OCI-LY1 (cell line): ENCODE data around the gene TTLL11.

ENCODE experiments used
- H2AFZ ChIP-seq: fragments of 200-600 bp; sonication (generic), shearing (Covaris generic); 2 replicates; pipeline ENCODE4 v1.6.0; 2014; ENCODE audit warnings: antibody characterized with exemption, mild to moderate bottlenecking, low read length
- H3F3A ChIP-seq: fragments of 200-600 bp; sonication (generic), shearing (Covaris generic); 2 replicates; pipeline ENCODE4 v1.6.0; 2014; ENCODE audit warnings: mild to moderate bottlenecking, antibody characterized with exemption, low read length, moderate library complexity; ENCODE audit not compliant: insufficient read depth
- H3K27ac ChIP-seq: fragments of 200-600 bp; sonication (generic); 2 replicates; pipeline ENCODE4 v1.5.1; 2014; ENCODE audit warnings: low read length, mixed run types, mild to moderate bottlenecking, low read depth; ENCODE audit not compliant: poor library complexity, severe bottlenecking
- H3K27me3 ChIP-seq: fragments of 200-600 bp; sonication (generic); 2 replicates; pipeline ENCODE4 v1.6.0; 2014; ENCODE audit warnings: antibody characterized with exemption, mild to moderate bottlenecking, low read length, moderate library complexity; ENCODE audit not compliant: insufficient read depth
- H3K36me3 ChIP-seq: fragments of 200-600 bp; sonication (generic); 2 replicates; pipeline ENCODE4 v1.6.1; 2014; ENCODE audit warnings: mild to moderate bottlenecking, antibody characterized with exemption, low read length, moderate library complexity, mixed read lengths; ENCODE audit not compliant: insufficient read depth
- H3K4me1 ChIP-seq: fragments of 200-600 bp; sonication (generic); 2 replicates; pipeline ENCODE4 v1.5.1; 2014; ENCODE audit warnings: mild to moderate bottlenecking, low read length, moderate library complexity; ENCODE audit not compliant: insufficient read depth, severe bottlenecking
- H3K4me2 ChIP-seq: fragments of 200-600 bp; sonication (generic), shearing (Covaris generic); 2 replicates; pipeline ENCODE4 v1.6.1; 2014; ENCODE audit warnings: low read length
- H3K4me3 ChIP-seq: fragments of 200-600 bp; sonication (generic); 2 replicates; pipeline ENCODE4 v1.5.1; 2014; ENCODE audit warnings: low read length, low read depth, mild to moderate bottlenecking, mixed read lengths; ENCODE audit not compliant: poor library complexity, severe bottlenecking
- H3K79me2 ChIP-seq: fragments of 200-600 bp; shearing (Covaris generic); 2 replicates; pipeline ENCODE4 v1.6.1; 2016; ENCODE audit warnings: mixed run types, low read length, mixed read lengths; ENCODE audit not compliant: insufficient read depth
- H3K9ac ChIP-seq: fragments of 200-600 bp; sonication (generic), shearing (Covaris generic); 2 replicates; pipeline ENCODE4 v1.6.1; 2014; ENCODE audit warnings: mild to moderate bottlenecking, low read length, mixed read lengths
- H3K9me2 ChIP-seq: fragments of 200-600 bp; sonication (generic), shearing (Covaris generic); 2 replicates; pipeline ENCODE4 v1.6.1; 2014; ENCODE audit warnings: low read depth, mild to moderate bottlenecking, low read length, mixed read lengths
- H3K9me3 ChIP-seq: fragments of 200-600 bp; shearing (Covaris generic); 2 replicates; pipeline ENCODE4 v1.6.1; 2014; ENCODE audit warnings: low read length, mixed read lengths
- H4K20me1 ChIP-seq: fragments of 200-600 bp; sonication (generic), shearing (Covaris generic); 2 replicates; pipeline ENCODE4 v1.6.0; 2016; ENCODE audit warnings: mild to moderate bottlenecking, low read length; ENCODE audit not compliant: insufficient read depth
- CTCF ChIP-seq: fragments of 200-600 bp; sonication (generic), shearing (Covaris generic); IDR thresholded peaks from 2 replicates; pipeline ENCODE4 v1.5.1; 2017; ENCODE audit warnings: mild to moderate bottlenecking, antibody characterized with exemption, low read length, moderate library complexity, mixed read lengths
- EZH2 ChIP-seq: fragments of 200-600 bp; sonication (generic), shearing (Covaris generic); IDR thresholded peaks from 2 replicates; pipeline ENCODE4 v1.8.0; 2017; ENCODE audit warnings: borderline replicate concordance, mixed run types, mild to moderate bottlenecking, antibody characterized with exemption, low read length, moderate library complexity, mixed read lengths

Gene TTLL11

DNA sequence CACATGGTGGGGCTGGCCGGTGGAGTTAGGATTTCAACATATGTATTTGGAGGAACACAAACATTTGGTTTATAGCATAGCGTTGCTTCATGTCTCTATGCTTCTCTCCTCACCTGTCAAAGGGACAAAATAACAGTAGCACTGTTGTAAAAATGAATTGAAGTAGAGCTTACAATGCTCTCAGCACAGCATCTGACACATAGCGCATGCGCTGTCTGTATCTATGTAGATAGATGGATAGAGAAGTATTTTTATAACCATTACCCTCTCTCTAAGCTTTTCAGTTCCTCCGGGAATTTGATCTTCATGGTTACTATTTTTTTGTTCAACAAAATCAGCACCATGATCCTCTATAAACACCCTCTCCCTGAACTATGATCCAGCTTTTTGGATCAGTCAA is 166.0 kb downstream of the TTLL11 start:
- H3F3A ChIP-seq: no peaks in the 10 kb centered on the region; the same call in 1 of the 2 replicates
- H3K79me2 ChIP-seq: no peaks in the 10 kb centered on the region
- no peaks in the 10 kb centered on the region for H3K9me3 ChIP-seq
- no peak overlapping the region; the same call in 1 of the 2 replicates for H3K9ac ChIP-seq
- no peak overlapping the region for H3K4me2 ChIP-seq
- no peaks in the 10 kb centered on the region for H4K20me1 ChIP-seq
- H3K9me2 ChIP-seq: no peaks in the 10 kb centered on the region
- H2AFZ ChIP-seq: no peak overlapping the region
- H3K4me3 ChIP-seq: no peak overlapping the region
- H3K4me1 ChIP-seq: peaks cover 85% of the 10 kb centered on the region
- TF ChIP-seq CTCF (no peak), EZH2 (no peak)
- peak overlapping the region; percentile 74 for H3K27ac ChIP-seq
- no peaks in the 10 kb centered on the region for H3K36me3 ChIP-seq
- H3K27me3 ChIP-seq: no peaks in the 10 kb centered on the region

DNA sequence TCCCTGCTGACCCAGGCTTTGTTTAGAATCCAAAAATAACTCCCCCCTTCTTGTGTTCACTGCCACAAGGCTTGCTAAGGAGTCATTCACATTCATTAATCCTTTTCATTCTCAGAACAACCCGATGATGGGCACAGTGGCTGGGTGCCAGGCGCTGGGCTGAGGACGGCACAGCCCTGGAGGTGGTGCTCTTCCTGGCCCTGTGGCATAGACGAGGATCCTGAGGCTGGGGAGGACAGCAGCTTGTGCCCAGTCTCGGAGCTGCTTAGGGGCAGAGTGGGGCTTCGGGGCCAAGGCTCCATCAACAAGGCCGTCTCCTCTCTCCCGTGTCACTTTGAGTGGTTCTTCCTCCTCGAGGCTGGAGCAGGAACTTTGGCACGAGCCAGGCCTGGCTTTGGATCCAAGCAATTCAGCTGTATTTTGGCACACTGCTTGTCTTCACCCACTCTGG is 166.7 kb downstream of the TTLL11 start:
- TF ChIP-seq EZH2 (no peak), CTCF (no peak)
- Histone ChIP-seq H2AFZ (no peak overlapping the region), H3K79me2 (no peaks in the 10 kb centered on the region), H3K4me1 (peaks cover 86% of the 10 kb centered on the region), H3K9me2 (no peaks in the 10 kb centered on the region), H3K4me3 (no peak overlapping the region), H3K4me2 (no peak overlapping the region; the same call in 1 of the 2 replicates), H3K9ac (peak overlapping the region; percentile 35; the same call in 1 of the 2 replicates), H3K36me3 (no peaks in the 10 kb centered on the region), H3F3A (no peaks in the 10 kb centered on the region; the same call in 1 of the 2 replicates), H3K9me3 (no peaks in the 10 kb centered on the region), H3K27ac (peak overlapping the region; percentile 74), H4K20me1 (no peaks in the 10 kb centered on the region), H3K27me3 (no peaks in the 10 kb centered on the region)

- Histone ChIP-seq H3K36me3 (no peaks in the 10 kb centered on the region), H2AFZ (no peak overlapping the region), H3K9ac (peak overlapping the region; percentile 35; the same call in 1 of the 2 replicates), H3K4me1 (peaks cover 86% of the 10 kb centered on the region), H3K4me3 (no peak overlapping the region), H3K9me3 (no peaks in the 10 kb centered on the region), H4K20me1 (no peaks in the 10 kb centered on the region), H3K9me2 (no peaks in the 10 kb centered on the region), H3K79me2 (no peaks in the 10 kb centered on the region), H3F3A (no peaks in the 10 kb centered on the region; the same call in 1 of the 2 replicates), H3K27ac (peak overlapping the region; percentile 74), H3K4me2 (peak overlapping the region; percentile 24; the same call in 1 of the 2 replicates), H3K27me3 (no peaks in the 10 kb centered on the region)
- TF ChIP-seq CTCF: no peak
- no peak for TF ChIP-seq EZH2
These were observed 167.2 kb downstream of the TTLL11 start for GRCh38 chr9:121925935-121926334.
